DOHH2 (cell line): Measurements from ENCODE around the gene ABCF3.

ENCODE experiments used
- H3F3A ChIP-seq: fragments of 200-600 bp; sonication (generic), shearing (Covaris generic); 2 replicates; pipeline ENCODE4 v1.6.0; 2016; ENCODE audit warnings: antibody characterized with exemption, mild to moderate bottlenecking; ENCODE audit not compliant: control insufficient read depth, insufficient read depth
- H3K27ac ChIP-seq: fragments of 200-600 bp; sonication (generic); 2 replicates; pipeline ENCODE4 v1.5.1; 2014; ENCODE audit warnings: low read depth, mild to moderate bottlenecking, low read length, moderate library complexity
- H3K27me3 ChIP-seq: fragments of 200-600 bp; sonication (generic); 2 replicates; pipeline ENCODE4 v1.6.1; 2014; ENCODE audit warnings: mild to moderate bottlenecking, low read length, mixed read lengths; ENCODE audit not compliant: control insufficient read depth
- H3K36me3 ChIP-seq: fragments of 200-600 bp; sonication (generic); 2 replicates; pipeline ENCODE4 v1.6.1; 2014; ENCODE audit warnings: mild to moderate bottlenecking, low read length, moderate library complexity, mixed read lengths; ENCODE audit not compliant: control insufficient read depth
- H3K4me1 ChIP-seq: fragments of 200-600 bp; sonication (generic); 2 replicates; pipeline ENCODE4 v1.6.1; 2014; ENCODE audit warnings: mild to moderate bottlenecking, low read length, mixed read lengths; ENCODE audit not compliant: control insufficient read depth
- H3K4me2 ChIP-seq: fragments of 200-600 bp; sonication (generic); 2 replicates; pipeline ENCODE4 v1.6.0; 2014; ENCODE audit warnings: mild to moderate bottlenecking, low read length, moderate library complexity
- H3K4me3 ChIP-seq: fragments of 200-600 bp; sonication (generic); 2 replicates; pipeline ENCODE4 v1.5.1; 2014; ENCODE audit warnings: mild to moderate bottlenecking, low read length, mixed read lengths
- H3K79me2 ChIP-seq: fragments of 200-600 bp; sonication (generic); 2 replicates; pipeline ENCODE4 v1.6.1; 2014; ENCODE audit warnings: mild to moderate bottlenecking, low read length, mixed read lengths; ENCODE audit not compliant: control insufficient read depth
- H3K9me2 ChIP-seq: fragments of 200-600 bp; sonication (generic); replicated peaks from 2 replicates; pipeline ENCODE4 v1.6.1; 2014; ENCODE audit warnings: mild to moderate bottlenecking, low read length, mixed read lengths; ENCODE audit not compliant: control insufficient read depth
- H3K9me3 ChIP-seq: fragments of 200-600 bp; sonication (generic); 2 replicates; pipeline ENCODE4 v1.6.1; 2014; ENCODE audit warnings: antibody characterized with exemption, low read length, mixed read lengths; ENCODE audit not compliant: control insufficient read depth, insufficient read depth
- H4K20me1 ChIP-seq: fragments of 200-600 bp; sonication (generic); 2 replicates; pipeline ENCODE4 v1.6.0; 2014; ENCODE audit warnings: low read depth, mild to moderate bottlenecking, antibody characterized with exemption, low read length, moderate library complexity; ENCODE audit not compliant: control insufficient read depth, insufficient read depth
- EZH2phosphoT487 ChIP-seq: fragments of 200-600 bp; sonication (generic); IDR thresholded peaks from 2 replicates; pipeline ENCODE4 v1.6.1; 2017; ENCODE audit warnings: borderline replicate concordance, mild to moderate bottlenecking, antibody characterized with exemption, low read length, moderate library complexity, mixed read lengths
- TF ChIP-seq, protein P1 (sequence below): fragments of 200-600 bp; sonication (generic); IDR thresholded peaks from one replicate; pipeline ENCODE4 v1.5.1; 2014; ENCODE audit warnings: antibody characterized with exemption, mild to moderate bottlenecking, low read depth, low read length; ENCODE audit not compliant: poor library complexity, severe bottlenecking

ABCF3 gene

DNA sequence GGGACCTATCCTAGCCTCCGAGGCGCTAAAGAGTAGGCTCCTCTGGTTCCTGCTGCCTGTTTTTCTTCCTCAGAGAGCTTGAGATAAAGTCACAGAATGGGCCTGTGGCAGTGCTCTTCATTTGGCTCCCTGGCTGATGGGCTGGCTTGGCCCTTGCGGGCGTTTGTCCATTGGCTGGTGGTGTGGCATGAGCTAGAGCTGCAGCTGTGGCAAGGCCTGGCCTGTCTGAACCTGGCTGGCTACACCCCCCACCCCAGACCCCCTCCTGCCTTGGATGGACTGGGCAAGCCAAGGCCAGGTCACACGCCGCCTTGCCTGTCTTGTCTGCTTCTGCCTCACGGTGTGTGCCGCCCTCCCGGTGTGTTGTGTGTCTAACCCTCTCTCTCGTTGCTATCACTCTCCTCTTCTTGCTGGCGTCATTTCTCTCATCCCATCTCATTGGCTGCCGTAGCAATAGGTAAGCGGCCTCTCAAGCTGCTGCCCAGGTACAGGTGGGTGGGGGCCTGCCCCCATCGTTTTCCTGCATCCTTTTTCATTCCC is 8.2 kb upstream of the ABCF3 start:
- H3K79me2 ChIP-seq = peaks cover 28% of the 10 kb centered on the region
- peaks cover 26% of the 10 kb centered on the region for H3K4me1 ChIP-seq

DNA sequence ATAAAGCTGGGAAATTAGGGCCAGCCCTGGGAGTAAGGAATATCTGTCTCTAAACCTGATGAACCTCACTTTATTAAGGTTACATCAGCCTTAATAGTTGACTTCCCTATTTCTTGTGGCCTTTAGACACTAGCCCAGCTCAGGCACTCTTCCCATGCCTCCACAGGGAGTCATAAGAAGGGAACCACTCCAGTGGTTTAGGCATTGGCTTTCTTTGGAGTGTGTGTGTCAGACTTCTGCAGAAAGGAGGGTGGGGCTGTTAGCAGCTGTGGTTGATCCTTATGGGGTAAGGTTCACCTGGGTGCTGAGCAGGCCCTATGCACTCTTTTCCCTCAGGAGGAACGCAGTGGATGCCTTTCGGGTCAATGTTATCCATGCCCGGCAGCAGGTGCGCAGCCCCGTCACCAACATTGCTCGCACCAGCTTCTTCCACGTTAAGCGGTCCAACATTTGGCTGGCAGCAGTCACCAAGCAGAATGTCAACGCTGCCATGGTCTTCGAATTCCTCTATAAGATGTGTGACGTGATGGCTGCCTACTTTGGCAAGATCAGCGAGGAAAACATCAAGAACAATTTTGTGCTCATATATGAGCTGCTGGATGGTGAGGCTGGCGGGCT is 7.4 kb upstream of the ABCF3 start:
- Histone ChIP-seq H3K9me2 (no peaks in the 10 kb centered on the region), H3K27ac (no peak overlapping the region), H3K4me3 (no peak overlapping the region), H3K4me1 (peaks cover 26% of the 10 kb centered on the region), H4K20me1 (no peaks in the 10 kb centered on the region), H3K79me2 (peaks cover 28% of the 10 kb centered on the region), H3K4me2 (no peak overlapping the region), H3K27me3 (no peaks in the 10 kb centered on the region), H3K36me3 (peaks cover 70% of the 10 kb centered on the region), H3F3A (peaks cover 4% of the 10 kb centered on the region; the same call in 1 of the 2 replicates), H3K9me3 (no peaks in the 10 kb centered on the region)
- TF ChIP-seq, protein P1, sequence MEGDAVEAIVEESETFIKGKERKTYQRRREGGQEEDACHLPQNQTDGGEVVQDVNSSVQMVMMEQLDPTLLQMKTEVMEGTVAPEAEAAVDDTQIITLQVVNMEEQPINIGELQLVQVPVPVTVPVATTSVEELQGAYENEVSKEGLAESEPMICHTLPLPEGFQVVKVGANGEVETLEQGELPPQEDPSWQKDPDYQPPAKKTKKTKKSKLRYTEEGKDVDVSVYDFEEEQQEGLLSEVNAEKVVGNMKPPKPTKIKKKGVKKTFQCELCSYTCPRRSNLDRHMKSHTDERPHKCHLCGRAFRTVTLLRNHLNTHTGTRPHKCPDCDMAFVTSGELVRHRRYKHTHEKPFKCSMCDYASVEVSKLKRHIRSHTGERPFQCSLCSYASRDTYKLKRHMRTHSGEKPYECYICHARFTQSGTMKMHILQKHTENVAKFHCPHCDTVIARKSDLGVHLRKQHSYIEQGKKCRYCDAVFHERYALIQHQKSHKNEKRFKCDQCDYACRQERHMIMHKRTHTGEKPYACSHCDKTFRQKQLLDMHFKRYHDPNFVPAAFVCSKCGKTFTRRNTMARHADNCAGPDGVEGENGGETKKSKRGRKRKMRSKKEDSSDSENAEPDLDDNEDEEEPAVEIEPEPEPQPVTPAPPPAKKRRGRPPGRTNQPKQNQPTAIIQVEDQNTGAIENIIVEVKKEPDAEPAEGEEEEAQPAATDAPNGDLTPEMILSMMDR = no peak
- no peak for TF ChIP-seq EZH2phosphoT487

More for the DNA sequence above, 8.2 kb upstream of the ABCF3 start:
- Histone ChIP-seq H3K9me3 (no peaks in the 10 kb centered on the region), H3K4me3 (no peak overlapping the region), H3K4me2 (no peak overlapping the region), H3K36me3 (peaks cover 64% of the 10 kb centered on the region), H3F3A (peaks cover 10% of the 10 kb centered on the region), H3K27me3 (no peaks in the 10 kb centered on the region), H4K20me1 (no peaks in the 10 kb centered on the region), H3K27ac (no peak overlapping the region), H3K9me2 (no peaks in the 10 kb centered on the region)
- no peak for TF ChIP-seq EZH2phosphoT487
- TF ChIP-seq, protein P1 = no peak

DNA sequence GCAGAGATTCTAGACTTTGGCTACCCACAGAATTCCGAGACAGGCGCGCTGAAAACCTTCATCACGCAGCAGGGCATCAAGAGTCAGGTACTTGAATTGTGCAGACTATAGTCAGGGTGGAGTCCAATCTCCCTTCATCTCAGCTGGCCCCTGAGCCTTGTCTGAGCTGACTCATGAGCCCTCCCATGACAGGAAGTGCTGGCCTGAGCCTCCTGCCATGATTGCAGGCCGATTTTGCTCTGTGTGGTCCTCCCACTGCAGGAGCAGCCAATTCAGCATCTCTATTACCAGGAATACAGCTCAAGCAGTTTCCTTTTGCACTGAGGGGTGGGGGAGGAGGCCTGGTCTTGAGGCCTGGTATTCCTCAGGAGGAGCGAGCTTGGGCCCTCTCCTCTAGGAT is 5.8 kb upstream of the ABCF3 start:
- Histone ChIP-seq H3K27ac (no peak overlapping the region), H3K36me3 (peaks cover 83% of the 10 kb centered on the region)

More for the DNA sequence above, 5.8 kb upstream of the ABCF3 start:
- TF ChIP-seq EZH2phosphoT487 = no peak
- TF ChIP-seq, protein P1 = no peak
- peaks cover 23% of the 10 kb centered on the region for H3K4me1 ChIP-seq
- H3K9me3 ChIP-seq = no peaks in the 10 kb centered on the region
- peaks cover 25% of the 10 kb centered on the region for H3K79me2 ChIP-seq
- peaks cover 3% of the 10 kb centered on the region; the same call in 1 of the 2 replicates for H3F3A ChIP-seq
- H3K27me3 ChIP-seq = no peaks in the 10 kb centered on the region
- no peaks in the 10 kb centered on the region for H4K20me1 ChIP-seq
- no peaks in the 10 kb centered on the region for H3K9me2 ChIP-seq
- no peak overlapping the region for H3K4me3 ChIP-seq
- H3K4me2 ChIP-seq = no peak overlapping the region
